ENCODE data around the gene JAK2. TPM values are rescaled to one million over a fixed set of nuclear protein-coding genes. Genes with fewer than 3 reads are reported as not detected.
"Not testable (repeated sequence)": the region's sequence is repeated elsewhere in the genome, so short reads cannot be mapped to it uniquely, and the experiment has no call there.

The JAK2 gene
- total RNA-seq, 4 donors from 2014 or later: 20.7 to 40.4 (median 22.6) TPM

DNA sequence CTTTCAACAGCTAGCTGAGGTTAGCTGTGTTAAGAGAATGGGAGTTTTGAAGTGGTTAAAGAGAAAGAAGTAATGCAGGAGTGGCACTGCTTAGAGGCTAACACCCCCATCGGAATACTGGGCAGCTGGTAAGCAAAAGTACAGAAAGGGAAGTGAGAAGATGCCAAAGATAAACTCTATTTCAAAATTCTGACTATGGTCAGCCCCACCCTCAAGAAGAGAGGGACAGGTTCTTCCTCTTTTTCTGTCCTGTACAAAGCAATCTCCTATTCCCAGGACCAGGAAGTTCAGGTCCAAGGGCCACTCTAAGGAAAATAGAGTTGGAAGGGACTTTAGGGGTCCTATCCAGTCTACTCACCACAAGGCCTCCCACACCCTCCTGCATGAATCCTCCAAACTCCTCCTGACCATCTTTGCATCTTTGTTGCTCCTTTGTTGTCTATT is 45.9 kb upstream of the JAK2 start:
- peaks cover 0 to 8% (median 2%) of the 10 kb centered on the region in 4 donors for H3K4me1 ChIP-seq
- H3K4me3 ChIP-seq: no peak overlapping the region
- DNase-seq: no peak
- H3K36me3 ChIP-seq: no peaks in the 10 kb centered on the region
- no peak overlapping the region for H3K27ac ChIP-seq
- H3K27me3 ChIP-seq: no peaks in the 10 kb centered on the region
- H3K9me3 ChIP-seq: no peaks in the 10 kb centered on the region
- TF ChIP-seq, protein P1, sequence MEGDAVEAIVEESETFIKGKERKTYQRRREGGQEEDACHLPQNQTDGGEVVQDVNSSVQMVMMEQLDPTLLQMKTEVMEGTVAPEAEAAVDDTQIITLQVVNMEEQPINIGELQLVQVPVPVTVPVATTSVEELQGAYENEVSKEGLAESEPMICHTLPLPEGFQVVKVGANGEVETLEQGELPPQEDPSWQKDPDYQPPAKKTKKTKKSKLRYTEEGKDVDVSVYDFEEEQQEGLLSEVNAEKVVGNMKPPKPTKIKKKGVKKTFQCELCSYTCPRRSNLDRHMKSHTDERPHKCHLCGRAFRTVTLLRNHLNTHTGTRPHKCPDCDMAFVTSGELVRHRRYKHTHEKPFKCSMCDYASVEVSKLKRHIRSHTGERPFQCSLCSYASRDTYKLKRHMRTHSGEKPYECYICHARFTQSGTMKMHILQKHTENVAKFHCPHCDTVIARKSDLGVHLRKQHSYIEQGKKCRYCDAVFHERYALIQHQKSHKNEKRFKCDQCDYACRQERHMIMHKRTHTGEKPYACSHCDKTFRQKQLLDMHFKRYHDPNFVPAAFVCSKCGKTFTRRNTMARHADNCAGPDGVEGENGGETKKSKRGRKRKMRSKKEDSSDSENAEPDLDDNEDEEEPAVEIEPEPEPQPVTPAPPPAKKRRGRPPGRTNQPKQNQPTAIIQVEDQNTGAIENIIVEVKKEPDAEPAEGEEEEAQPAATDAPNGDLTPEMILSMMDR (IDR thresholded peaks at IDR 0.05): no peak
- no peak for TF ChIP-seq POLR2A (IDR thresholded peaks at IDR 0.05)

DNA sequence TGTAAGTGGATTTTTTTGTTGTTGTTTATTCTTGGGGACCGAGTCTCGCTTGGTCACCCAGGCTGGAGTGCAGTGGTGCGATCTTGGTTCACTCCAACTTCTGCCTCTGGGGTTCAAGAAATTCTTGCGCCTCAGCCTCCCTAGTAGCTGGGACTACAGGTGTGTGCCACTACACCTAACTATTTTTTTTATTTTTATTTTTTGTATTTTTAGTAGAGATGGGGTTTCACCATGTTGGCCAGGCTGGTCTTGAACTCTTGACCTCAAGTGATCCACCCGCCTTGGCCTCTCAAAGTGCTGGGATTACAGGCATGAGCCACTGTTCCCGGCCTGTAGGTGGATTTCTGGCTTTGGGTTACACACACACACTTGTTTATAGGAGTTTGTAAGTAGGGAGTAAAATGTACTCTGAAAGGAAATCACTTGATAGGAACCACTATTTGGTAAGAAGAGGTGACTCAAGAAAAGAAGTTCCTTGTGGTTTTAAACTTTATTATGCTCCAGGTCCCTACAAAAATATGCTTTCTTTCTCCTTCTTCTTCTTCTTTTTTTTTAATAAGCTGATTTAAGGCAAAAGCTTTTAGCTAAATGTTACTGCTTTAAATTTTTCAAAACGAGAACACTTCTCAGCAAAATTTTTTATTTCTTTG is 42.9 kb upstream of the JAK2 start:
- not testable (repeated sequence) for H3K27me3 ChIP-seq, H3K4me3 ChIP-seq, DNase-seq, H3K4me1 ChIP-seq, H3K9me3 ChIP-seq, H3K36me3 ChIP-seq, H3K27ac ChIP-seq

DNA sequence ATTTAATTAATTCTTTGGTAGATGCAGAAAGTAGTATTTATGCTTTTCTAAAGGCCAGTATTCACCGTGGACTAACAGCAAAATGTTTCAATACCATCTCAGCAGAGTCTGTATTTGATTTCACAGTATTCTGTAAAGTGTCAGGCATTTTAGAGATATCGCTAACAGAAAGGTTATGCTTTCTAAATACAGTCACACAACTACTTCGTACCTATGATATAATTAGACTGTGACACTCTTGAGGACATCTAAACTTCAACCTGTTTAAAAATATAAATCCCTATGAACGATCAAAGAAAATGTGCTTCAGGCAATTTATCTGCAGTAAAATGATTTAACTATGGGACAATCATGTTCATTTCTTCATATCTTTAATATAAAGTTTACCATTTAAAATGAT is 41.7 kb upstream of the JAK2 start:
- TF ChIP-seq, protein P1 (IDR thresholded peaks at IDR 0.05): no peak
- TF ChIP-seq POLR2A (IDR thresholded peaks at IDR 0.05): no peak
- Histone ChIP-seq H3K27me3 (no peaks in the 10 kb centered on the region), H3K4me1 (peaks cover 0 to 5% (median 0%) of the 10 kb centered on the region in 4 donors), H3K27ac (no peak overlapping the region), H3K36me3 (no peaks in the 10 kb centered on the region), H3K4me3 (no peak overlapping the region), H3K9me3 (no peaks in the 10 kb centered on the region)
- no peak for DNase-seq

DNA sequence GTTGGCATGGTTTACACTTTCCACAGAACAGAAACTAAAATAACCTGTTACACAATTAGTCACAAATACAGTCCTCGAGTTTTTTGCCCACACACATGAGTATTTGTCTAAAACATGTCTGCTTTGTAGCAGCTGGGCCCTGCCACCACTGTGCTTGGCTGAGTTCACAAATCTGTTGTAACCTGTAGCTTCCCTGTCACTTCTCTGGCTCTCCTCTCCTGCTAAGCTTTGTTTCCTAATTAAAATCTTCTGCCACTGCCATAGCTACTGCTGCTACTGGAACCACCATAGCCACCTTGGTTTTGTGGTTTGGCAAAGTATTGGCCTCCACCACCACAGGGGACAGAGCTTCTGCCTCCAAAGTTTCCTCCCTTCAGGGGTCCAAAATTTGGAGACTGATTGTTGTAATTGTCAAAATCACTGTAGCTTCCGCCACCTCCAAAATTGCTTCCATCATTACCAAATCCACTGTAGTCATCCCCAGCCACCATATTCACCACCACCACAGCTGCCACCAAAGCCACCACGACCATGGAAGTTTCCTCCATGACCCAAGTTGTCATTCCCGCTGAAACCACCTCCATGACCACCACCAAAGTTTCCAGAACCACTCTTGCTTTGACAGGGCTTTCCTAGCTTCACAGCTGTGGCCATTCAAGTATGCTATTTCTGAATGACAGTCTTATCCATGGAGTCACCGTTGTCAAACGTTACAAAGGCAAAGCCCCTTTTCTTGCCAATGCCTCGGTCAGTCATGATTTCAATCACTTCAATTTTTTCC is 40.5 kb upstream of the JAK2 start:
- not testable (repeated sequence) for H3K9me3 ChIP-seq, H3K4me3 ChIP-seq, H3K36me3 ChIP-seq, H3K4me1 ChIP-seq, H3K27me3 ChIP-seq, DNase-seq, H3K27ac ChIP-seq

DNA sequence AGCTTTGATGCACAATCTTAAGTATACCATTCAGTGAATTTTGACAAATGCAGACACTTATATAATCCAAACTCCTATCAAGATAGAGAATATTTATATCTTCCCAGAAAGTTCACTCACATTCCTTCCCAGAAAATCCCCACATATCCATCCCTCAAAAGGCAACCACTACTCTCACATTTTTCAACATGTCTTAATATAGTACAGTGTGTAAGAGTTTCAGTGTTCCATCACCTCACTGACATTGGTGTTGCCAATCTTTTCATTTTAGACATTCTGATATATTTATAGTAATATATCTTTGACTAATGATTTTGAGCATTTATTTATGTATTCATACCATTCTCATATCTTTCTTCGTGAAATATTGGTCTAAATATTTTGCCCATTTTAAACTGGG is 38.1 kb upstream of the JAK2 start:
- H3K9me3 ChIP-seq: no peaks in the 10 kb centered on the region
- no peak for DNase-seq
- H3K27me3 ChIP-seq: no peaks in the 10 kb centered on the region
- no peaks in the 10 kb centered on the region for H3K36me3 ChIP-seq
- TF ChIP-seq, protein P1 (IDR thresholded peaks at IDR 0.05): no peak
- TF ChIP-seq POLR2A (IDR thresholded peaks at IDR 0.05): no peak
- no peak overlapping the region for H3K27ac ChIP-seq
- no peak overlapping the region for H3K4me3 ChIP-seq
- H3K4me1 ChIP-seq: no peaks in the 10 kb centered on the region

DNA sequence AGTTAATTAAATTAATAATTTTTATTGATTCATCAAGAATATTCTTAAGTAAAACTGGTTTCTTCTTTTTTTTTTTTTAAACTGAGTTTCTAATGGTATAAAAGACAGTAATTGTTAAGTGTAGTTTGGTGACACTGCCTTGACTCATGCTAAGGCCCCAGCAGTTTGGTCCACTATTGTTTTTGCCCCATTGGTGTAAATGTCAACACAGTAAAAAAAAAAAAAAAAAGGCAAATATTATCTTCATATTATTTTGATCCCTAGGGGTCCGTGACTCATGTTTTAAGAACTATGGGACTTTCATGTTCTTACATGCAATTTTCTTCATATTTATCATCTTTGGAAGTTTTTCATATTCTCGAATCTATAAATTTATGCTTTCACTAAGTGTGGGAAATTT is 29.2 kb upstream of the JAK2 start:
- H3K27me3 ChIP-seq: no peaks in the 10 kb centered on the region
- no peaks in the 10 kb centered on the region for H3K36me3 ChIP-seq
- no peaks in the 10 kb centered on the region for H3K9me3 ChIP-seq
- DNase-seq: no peak
- H3K27ac ChIP-seq: no peak overlapping the region
- no peaks in the 10 kb centered on the region for H3K4me1 ChIP-seq
- TF ChIP-seq, protein P1 (IDR thresholded peaks at IDR 0.05): no peak
- no peak for TF ChIP-seq POLR2A (IDR thresholded peaks at IDR 0.05)
- H3K4me3 ChIP-seq: no peak overlapping the region
